ENCODE measurements around the gene DLG2.

DLG2 gene

DNA sequence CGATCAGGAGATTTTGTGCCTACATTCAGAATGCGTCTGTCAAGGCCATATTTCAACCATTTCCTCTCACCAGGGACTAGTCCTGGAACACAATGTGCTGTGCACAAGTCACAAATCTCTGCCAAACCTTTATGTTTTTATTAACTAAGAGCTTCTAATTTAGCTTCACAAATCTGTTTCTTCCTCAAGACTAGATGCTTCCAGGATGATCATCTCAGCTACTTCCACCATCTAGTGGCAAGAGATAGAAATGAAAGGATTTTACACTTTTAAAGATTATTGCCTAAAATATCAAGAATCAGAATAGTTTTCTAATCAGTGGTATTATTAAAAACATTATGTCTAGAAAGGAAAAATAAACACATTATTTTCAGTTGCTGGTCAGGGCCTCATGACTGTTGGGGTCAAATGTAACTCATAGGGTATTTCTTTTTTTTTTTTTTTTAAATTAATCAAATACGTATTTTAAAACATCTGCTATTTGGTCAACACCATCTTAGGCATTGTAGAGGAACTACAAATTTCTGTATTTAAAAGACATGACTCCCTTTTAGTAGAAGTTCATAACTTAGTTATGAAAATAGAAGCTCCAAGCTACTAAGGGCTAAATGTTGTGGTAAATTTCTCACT, 1102.6 kb downstream of the DLG2 start:
- no peak for DNase-seq

DNA sequence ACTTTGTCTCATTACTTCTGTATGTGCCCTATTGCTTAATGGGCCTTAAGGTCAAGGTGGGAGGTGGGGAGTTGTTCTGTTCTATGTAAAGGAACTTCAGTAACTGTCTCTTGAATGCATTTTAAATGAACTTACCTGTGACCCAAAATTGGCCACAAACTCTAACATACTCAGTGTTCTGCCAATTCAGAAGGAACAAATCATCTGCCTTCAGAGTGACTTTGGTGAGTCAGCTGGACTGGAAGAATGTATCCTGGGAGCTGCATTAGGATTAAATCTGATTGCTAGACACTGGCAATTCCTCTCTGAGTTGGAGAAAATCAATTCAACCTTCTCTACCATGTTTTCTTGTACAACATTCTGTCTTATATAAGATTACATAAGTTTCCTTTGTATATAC, 1104.8 kb downstream of the DLG2 start:
- no peak for DNase-seq

DNA sequence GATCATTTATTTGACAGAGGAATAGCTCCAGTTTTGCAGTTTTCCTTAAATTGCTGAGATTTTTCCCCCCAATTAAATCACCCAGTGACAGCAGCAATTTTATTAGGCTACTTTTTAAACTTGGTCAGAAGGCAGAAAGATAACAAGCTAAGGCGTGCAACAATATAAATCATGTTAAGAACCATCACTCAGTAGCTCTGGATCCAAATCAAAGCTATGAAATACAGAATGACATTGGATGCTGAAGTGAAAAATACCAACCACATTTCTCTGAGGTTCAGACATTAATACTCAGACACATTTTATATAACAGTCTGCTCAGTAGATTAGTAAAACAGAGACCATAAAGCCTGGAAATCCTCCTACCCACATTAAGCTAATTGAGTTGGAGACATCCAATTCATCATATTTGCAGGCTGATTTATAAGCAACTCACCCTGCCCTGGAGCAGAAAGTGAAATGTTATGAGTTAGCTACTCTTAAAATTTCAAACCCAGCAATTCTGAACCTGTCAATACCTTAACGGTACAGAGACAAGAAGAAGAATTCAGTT, 1108.4 kb downstream of the DLG2 start:
- DNase-seq: no peak

DNA sequence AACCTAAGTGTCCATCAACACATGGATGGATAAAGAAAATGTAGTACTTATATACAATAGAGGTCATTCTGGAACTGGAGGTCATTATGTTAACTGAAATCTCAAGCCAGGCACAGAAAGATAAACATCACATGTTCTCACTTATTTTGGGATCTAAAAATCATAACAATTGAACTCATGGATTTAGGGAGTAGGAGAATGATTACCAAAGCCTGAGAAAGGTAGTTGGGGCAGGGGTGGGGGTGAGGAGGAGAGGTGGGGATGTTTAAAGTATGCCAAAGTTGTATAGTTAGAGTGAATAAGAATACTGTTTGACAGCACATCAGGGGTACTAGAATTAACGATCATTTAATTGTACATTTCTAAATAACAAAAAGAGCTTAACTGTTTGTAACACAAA, 1112.7 kb downstream of the DLG2 start:
- no peak for DNase-seq

DNA sequence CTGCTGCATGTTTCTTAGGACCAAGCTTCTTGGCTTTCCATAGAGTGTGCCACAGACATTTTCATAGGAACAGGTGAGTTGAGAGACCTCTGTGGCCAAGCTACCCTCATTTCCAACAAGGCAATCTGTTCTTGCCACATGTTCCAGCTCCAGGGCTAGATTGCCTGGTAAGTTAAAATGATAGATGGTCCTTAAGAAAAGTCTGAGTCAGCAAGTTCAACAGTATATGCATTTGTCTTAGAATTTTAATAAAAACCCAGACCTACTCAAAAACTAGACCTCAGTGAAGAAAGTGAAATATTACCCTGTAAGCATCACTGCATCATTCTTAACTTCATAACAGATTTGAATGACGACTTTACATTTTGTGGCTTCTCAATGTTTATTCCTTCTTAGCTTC, 1123.6 kb downstream of the DLG2 start:
- no peak for DNase-seq

DNA sequence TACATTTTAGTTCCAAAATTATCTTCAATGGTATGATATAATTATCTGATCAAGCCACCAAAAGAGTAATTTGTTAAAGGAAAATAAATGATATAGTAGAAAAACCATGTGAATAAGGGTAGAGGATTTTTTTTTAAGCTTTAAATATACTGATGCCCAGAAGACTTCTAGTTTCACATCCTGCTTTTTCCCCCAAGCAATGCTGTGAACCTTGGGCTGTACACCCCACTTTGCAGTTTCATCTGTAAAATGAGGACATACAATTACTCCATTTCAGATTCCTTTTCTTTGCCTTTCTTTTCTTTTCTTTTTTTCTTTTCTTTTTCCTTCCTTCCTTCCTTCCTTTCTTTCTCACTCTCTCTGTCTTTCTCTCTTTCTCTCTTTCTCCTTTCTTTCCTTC, 1125.4 kb downstream of the DLG2 start:
- DNase-seq: no peak

DNA sequence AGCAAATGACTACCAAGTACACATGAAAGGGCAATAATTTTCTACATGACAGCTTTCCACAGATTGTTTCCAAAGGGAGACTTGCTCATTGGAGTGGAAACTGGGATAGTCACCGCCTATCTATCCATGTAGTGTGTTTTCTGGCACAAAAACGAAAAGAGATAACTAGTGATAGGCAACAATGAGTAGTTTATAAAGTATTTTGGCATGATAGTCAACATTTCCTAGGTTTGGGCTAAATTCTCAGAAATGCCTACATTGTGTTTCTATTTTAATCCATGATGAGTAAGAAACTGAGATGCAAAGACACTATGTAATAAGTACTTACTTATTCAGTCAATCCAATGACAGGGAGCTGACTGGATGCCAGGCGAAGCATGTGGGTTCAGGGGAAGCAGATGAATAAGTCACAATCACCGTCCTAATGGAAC, 1129.1 kb downstream of the DLG2 start:
- DNase-seq: no peak

DNA sequence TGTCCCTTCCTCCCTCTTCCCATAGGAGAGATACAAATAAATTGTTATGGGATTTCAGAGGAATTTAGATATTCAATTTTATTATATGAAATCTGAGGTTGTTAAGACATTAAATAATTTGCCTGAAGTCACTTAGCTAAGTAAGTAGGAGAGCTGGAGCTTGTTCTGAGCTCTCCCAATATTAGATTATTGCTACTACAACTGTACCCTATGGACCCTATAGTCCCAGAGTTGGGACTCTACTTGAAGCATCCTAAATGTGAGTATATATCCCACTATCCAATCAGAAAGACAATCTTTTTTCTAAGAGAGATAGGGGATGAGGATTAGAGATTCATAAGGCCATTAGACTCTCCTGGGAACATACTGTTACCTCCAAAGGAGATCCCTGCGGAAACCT, 1130.0 kb downstream of the DLG2 start:
- DNase-seq: no peak

DNA sequence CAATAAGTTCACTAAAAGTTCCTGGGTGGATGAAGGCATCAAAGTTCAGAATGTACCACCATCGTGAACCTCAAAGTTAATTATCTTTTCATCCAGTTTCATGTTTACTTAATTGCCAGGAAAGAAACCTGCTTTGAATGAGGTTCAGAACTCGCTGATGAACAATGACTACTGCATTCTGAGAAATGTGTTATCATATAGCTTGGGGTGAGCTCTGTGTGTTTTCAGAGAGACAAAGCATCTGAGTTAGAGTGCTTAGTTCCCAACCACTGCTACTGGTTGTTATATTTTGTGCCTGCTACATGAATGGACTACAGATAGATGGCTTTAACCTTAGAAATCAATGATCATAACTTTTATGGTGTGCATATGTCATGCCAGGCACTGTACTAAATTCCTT, 1131.0 kb downstream of the DLG2 start:
- no peak for DNase-seq

DNA sequence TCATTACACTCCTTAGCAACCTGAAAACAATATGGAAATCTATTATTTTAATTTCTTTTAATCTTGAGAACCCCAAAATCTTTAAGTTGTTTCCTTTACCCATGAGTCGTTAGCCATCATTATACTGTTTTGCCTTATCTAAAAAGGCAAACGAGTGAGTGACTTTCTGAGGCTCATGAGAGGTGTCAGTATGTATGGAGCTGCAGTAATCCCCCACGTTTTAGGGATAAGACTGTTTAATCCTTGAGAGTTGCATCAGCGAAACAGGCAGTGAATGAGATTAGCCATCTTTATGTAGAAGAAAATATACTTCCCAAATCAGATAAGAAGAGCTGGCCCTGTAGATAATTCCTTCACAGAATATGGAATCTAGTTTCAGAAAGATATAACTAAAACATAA, 1147.0 kb downstream of the DLG2 start:
- DNase-seq: no peak

DNA sequence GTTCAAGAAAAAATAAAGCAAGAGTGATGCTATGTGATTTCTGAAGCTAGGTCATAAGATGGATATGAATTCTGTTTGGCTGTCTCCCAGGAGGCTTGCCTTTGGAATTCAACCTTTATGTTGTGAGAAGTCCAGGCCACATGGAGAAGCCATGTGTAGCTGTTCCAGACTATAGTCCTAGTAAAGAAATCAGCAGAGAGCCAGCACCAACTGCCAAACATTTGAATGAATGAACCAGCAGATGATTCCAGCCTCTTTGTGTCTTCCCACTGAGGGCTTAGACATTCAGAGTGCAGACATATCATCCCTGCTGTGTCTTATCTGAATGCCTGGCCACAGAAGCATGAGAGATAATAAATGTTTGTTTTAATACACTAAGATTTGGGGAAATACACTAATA, 1150.6 kb downstream of the DLG2 start:
- DNase-seq: no peak

DNA sequence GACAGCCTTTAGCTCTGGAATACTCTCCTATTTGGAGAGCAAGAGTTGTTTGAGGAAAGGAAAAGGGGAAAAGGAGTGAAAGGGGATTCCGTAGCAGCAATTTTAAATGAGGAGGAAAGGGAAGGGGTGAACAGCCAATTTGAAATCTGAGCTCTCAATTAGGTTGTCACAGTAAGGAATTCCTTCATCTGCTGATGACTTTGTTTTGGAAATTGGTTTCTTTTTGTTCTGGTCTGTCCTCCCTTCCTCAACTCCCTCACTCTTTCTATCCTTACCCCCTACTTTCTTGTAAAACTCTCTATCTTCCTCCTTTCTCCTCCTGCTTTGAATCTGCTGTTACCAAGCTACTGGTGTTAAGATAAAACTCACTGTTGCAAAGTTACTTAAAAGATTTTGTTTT, 1155.6 kb downstream of the DLG2 start:
- DNase-seq: no peak

DNA sequence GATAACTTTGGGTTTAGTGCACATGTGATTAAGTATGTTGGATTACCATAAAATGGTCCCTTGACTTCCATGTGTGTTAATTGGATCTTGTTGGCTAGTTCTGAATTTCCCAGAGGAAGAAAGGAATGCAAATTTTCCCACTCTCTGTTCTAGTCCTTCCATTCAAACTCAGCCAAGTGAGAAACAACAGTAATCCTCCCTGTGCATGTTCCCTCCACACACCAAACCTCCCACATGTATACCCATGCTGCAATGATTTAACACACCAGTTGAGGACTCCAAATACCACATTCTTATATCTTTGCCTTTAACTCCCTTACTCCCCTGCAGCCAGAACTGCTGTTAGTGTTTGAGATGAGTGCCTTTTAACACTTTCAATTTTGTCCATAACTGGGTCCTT, 1158.9 kb downstream of the DLG2 start:
- DNase-seq: no peak

DNA sequence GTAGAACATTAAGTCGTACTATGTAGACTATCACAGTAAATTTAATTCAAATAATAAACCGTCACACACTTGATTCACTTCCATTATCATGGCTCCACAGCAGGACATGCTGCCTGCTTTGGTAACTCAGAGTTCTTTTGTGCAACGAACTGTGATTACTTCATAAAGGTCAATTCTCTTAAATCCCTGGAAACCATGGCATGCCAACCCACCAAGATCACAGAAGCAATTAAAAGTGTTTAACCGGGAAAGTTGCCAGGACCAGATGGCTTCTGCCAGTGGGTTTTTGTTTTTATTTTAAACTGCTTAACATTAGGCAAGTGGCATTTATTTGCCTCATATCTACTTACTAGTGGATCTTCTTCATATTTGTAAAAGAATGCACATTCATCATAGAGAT, 1162.1 kb downstream of the DLG2 start:
- no peak for DNase-seq

DNA sequence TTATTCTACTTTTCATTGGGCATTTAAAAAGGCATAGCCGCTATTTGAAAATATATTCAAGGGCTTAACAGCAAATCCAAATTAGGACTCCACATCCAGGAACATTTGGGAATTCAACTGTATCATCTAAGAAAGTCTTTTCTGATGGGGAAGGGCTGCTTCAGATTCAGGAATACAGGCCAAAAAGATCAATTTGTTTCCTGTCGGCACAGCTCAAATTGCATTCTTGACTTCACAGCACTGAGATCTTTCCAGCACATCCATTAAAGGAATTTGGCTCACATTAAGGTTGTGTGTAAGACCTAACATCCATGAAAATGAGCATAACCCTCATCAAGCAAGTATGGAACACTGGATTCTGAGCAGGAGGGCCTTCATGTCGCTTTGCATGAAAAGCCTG, 1171.5 kb downstream of the DLG2 start:
- no peak for DNase-seq

DNA sequence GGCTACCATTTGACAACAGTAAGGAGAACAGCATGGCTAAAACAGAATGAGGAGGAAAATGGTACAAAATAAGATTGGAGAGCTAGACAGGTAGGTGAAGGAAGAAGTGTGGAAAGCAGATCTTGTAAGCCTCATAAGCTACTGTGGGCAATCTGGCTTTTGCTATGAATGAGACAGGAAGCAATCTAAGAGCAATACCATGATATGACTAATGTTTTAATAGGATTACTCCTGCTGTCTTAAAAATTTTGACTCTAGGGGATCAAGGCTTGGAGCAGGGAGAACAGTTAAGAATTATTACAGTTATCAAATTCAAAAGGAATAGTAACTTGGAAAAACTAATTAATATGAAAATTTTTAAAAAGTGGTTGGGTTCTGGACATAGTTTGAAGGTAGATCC, 1174.9 kb downstream of the DLG2 start:
- DNase-seq: no peak

DNA sequence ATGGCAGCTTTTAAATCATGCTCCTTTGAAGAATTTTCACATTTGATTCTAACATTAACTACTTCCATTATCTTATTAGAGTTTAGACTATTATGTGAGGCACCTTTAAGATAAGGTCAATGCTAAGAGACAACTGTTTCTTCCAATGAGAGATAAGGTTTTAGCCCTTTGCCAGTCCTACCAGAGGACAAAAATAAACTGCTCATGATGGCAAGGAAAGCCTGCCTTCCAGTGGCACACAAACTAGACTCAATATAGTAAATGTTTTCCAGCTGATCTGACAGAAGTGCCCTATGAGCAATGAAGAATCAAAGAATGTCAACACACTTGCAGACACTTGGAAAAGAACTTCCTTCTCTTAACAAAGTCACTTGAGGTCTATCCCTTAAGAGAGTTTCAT, 1188.6 kb downstream of the DLG2 start:
- no peak for DNase-seq

DNA sequence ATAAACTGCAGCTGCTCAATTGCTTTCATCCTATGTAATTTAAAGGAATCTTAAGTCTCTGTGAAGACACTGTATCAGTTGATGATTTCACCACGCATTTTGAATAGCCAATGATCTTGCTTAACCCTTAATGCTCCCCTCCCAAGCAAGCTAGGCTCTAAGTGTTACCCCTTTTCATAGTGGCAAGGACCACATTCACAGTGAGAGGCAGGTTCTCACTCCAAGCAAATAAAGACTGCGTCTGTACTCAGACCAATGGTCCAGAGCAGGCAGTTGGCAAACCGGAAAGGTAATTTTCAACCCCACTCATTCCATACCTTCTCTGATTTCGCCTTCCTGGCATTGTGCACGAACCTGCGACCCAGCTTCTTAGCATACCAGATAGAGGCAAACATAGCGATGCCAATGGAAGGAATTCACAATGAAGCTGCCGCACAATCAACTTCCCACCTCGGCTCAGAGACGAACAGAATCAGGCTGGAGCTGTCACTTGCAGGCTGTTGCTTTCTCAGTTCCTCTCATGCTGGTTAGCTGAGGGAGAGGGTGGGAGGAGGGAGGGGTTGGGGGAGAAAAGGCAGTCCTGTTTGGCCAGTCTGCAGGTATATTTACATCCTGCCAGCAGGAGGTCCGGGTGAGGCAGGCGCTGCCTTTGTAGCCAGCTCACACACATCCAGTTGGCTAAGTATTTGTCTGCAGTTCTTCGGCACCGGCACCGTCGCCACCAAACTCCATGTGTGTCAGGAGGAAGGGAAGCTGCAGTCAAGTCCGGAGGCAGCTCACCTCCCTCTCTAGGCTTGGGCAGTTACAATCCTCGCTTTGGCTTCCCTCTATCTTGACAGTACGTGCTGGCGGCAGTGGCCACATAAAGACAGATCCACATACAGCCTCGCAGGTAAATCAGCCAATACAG, 1189.8 kb downstream of the DLG2 start:
- no peak for DNase-seq

DNA sequence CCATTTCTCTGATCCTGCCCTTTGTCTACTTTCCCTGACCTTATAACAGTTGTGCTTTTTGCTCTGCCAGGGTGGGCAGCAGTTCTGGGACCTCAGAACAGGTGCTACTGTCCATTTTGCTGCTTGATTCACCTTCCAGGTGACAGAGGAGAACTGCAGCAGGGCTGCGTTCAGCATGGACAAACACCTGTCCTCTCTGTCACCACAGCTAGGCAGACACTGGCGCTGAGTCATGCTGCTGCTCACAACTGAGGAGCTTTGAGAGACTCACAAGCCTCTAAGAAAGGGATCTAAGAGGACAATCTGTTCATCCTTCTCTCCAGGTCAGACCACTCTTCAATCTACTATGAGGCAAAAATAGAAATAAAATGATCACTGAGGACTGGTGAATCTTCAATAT, 1196.5 kb downstream of the DLG2 start:
- DNase-seq: no peak

DNA sequence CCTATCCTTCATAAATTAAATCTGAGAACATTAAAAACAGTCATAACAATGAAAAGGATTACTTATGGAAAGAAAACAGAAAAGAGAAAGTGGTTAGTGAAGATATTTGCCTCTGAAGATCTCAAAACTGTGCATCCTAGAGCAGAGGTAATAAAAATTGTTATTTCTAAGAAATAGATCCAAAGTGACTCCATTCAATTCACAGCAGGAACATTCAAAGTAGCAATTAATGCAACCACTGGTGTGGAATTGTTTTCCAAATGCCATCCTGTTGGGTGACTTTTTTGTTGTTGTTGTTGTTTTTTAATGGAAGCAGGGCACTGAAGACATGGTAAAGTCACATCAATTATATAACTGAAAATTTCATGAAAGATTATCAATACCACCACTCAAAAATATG, 1201.5 kb downstream of the DLG2 start:
- no peak for DNase-seq

DNA sequence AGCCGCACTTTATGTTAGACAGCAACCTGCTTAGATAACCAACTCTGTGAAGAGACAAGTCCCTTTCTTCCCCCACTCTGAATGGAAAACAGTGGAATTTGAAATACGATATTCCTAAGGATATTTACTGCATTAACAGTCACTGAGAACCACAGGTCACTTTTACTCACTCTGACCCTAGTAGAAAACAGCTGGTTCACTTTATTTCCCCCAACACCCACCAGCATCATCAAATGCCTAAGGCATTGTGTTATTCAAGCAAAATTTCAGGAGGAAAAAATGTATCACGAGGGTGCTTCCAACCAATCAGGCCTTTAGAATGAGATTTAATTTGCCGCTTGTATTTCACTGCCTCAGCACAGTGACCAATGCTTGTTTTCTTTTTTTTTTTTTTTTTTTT, 1206.9 kb downstream of the DLG2 start:
- DNase-seq: no peak

DNA sequence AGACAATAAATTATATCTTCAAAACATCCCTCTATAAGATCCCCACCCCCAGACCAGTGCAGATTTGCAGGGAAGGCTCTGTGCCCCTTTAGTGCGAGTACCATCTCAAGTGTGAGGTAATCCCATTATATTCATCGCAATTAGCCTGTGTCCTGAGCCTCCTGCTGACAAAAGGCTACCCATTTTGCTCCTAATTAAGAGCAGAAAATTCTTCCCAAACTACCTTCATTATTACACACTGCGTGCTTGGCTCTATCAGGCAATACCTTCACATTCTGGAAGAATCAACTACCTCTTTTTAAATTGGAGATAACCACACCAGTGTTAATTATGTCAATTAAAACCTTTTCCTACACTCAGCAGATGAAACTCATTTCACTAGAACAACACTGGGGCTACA, 1207.5 kb downstream of the DLG2 start:
- no peak for DNase-seq

DNA sequence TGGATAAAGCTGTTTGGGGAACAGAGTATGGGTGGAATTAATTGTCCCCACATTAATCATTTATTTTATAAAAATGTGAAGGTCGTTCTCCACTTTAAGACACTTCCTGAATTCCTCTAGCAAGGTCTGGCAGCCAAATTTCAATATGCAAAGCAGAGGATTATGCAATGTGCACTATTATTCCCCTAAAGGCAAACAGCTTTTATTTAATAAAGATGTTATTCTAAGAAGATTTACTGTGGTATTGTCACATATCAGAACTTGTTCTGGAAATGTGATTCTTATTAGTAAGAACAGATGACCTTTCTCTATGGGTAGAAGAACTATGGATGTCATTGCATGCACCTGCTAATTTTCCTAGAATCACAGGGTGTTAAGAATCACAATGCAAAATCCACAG, 1212.2 kb downstream of the DLG2 start:
- no peak for DNase-seq

DNA sequence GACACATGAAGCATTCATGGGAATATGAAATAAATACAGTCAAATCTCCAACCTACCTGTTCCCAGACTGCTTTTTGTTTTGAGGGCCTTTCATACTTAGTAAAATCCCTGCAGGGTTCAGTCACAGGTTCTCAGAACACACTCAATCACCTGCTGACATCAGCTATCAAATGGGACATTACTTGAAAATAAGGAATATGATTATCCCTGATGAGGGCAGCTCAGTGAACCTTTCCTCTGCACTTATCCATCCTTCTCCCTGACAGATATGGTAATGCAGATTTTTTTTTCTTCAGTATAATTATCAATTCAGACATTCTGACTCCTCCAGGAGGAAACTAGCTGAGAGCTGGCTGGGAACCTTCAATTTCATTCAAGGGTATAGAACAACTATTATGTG, 1213.6 kb downstream of the DLG2 start:
- DNase-seq: no peak

Measured in inflammatory macrophage treated with lipopolysaccharide for 4 hours (primary cell).